Measurements from ENCODE around the gene NR1D1. TPM values are rescaled to one million over a fixed set of nuclear protein-coding genes. Genes with fewer than 3 reads are reported as not detected.
A peak's percentile ranks its signal among the peaks of the same experiment; 100 is the strongest.

NR1D1 gene
- total and polyA plus RNA-seq, 2 of the 13 experiments (the other 11 are each of a cell fraction or from before 2014, with no cell fraction given): 2.1 to 2.7 TPM

- Histone ChIP-seq H4K20me1 (ENCODE audit: insufficient read depth, low read length) (no peaks in the 10 kb centered on the region), H3K4me1 (ENCODE audit: insufficient read depth, low read length) (0 out of 2 replicates have a peak, but pooled peaks cover 12% of the 10 kb centered on the region), H3K79me2 (ENCODE audit: insufficient read depth, low read length) (no peaks in the 10 kb centered on the region), H3K27me3 (ENCODE audit: control insufficient read depth in 1 of 2, insufficient read depth in 2 of 2, low read length in 2 of 2) (no peaks in the 10 kb centered on the region), H3K9ac (ENCODE audit: insufficient read depth, low read depth, low read length) (no peak overlapping the region), H3K4me3 (replicated peaks in 1 of 3; ENCODE audit: insufficient read depth in 1 of 3, low read depth in 2 of 3, low read length in 3 of 3) (no peak overlapping the region), H3K4me2 (ENCODE audit: low read depth, low read length) (no peak overlapping the region), H3K27ac (ENCODE audit: extremely low read length, insufficient read depth, low read length) (no peak overlapping the region), H2AFZ (ENCODE audit: low read length) (no peak overlapping the region), H3K9me3 (ENCODE audit: low read length) (no peaks in the 10 kb centered on the region), H3K36me3 (replicated peaks in 1 of 2; ENCODE audit: control insufficient read depth in 1 of 2, insufficient read depth in 2 of 2, low read length in 2 of 2) (peaks cover 30 to 60% of the 10 kb centered on the region in 2 experiments)
- ATAC-seq: peak; percentile 11
- in situ Hi-C loops (cut with HindIII; ENCODE audit: extremely low pct_ligation_motif_present, low pct_unique_long_range_greater_than_20kb) (no loop called here), intact Hi-C loops (cut with micrococcal nuclease; ENCODE audit: unreplicated experiment) (no loop called here)
- FAIRE-seq: no peak
- DNase-seq (ENCODE audit: low spot score): no peak
- ChIA-PET CTCF (ENCODE audit: low intra/inter-chr PET ratio, low total read pairs) (no interaction called here), POLR2A (interaction anchor here (0.6 to 1.4 kb wide), 4 partner anchors 9 to 131 kb away, joined by 3 to 4 read pairs (median 4); no protein-coding TSS in a partner anchor)
- BruUV-seq (replicated peaks): no TSS peak
- WGBS (ENCODE audit: low lambda C conversion rate): 93% methylated on average over 18 of the region's 18 CpGs
- TF ChIP-seq TCF12 (IDR thresholded peaks at IDR 0.05) (no peak), TCF12 (CRISPR knock-in tag; IDR thresholded peaks at IDR 0.05) (no peak), AGO1 (IDR thresholded peaks at IDR 0.05; ENCODE audit: low read depth, low read length, poor library complexity, severe bottlenecking) (peak; percentile 39), ZNF747 (CRISPR knock-in tag; IDR thresholded peaks at IDR 0.05; ENCODE audit: borderline replicate concordance) (no peak), ZNF121 (CRISPR knock-in tag; IDR thresholded peaks at IDR 0.05) (no peak), MAF1 (CRISPR knock-in tag; IDR thresholded peaks at IDR 0.05; ENCODE audit: borderline replicate concordance) (no peak), ZHX1 (CRISPR knock-in tag; IDR thresholded peaks at IDR 0.05; ENCODE audit: low read depth) (no peak), SSRP1 (CRISPR knock-in tag; IDR thresholded peaks at IDR 0.05) (peak; percentile 17; the same call in 1 of the 2 replicates), MTA1 (CRISPR knock-in tag; IDR thresholded peaks at IDR 0.05; ENCODE audit: borderline replicate concordance) (no peak), POLR2G (IDR thresholded peaks at IDR 0.05; ENCODE audit: low read depth, low read length) (peak; percentile 54), DNMT1 (CRISPR knock-in tag; IDR thresholded peaks at IDR 0.05) (no peak), BATF2 (CRISPR knock-in tag; IDR thresholded peaks at IDR 0.05) (no peak), BRD4 (CRISPR knock-in tag; IDR thresholded peaks at IDR 0.05) (no peak), HOXA9 (CRISPR knock-in tag; IDR thresholded peaks at IDR 0.05; ENCODE audit: borderline replicate concordance) (no peak), PATZ1 (CRISPR knock-in tag; IDR thresholded peaks at IDR 0.05) (0 out of 2 replicates have a peak, but pooled peaks have one; percentile 15), TEF (CRISPR knock-in tag; IDR thresholded peaks at IDR 0.05) (no peak), ETV5 (CRISPR knock-in tag; IDR thresholded peaks at IDR 0.05; ENCODE audit: borderline replicate concordance) (no peak), RBFOX2 (IDR thresholded peaks at IDR 0.05; ENCODE audit: low read depth, low read length) (0 out of 2 replicates have a peak, but pooled peaks have one; percentile 17)
These were observed 8.5 kb downstream of the NR1D1 start for GRCh38 chr17:40091691-40092397.
